HUES64 (cell line): ENCODE data around the gene TUT4.

ENCODE experiments used
- H3K27ac ChIP-seq: 2 replicates; pipeline ENCODE4 v1.7.0; 2013; ENCODE audit warnings: low read depth, low read length, inconsistent platforms
- H3K27me3 ChIP-seq: 2 replicates; pipeline ENCODE4 v1.6.1; 2013; ENCODE audit warnings: mild to moderate bottlenecking, low read length; ENCODE audit not compliant: insufficient read depth
- H3K36me3 ChIP-seq: 2 replicates; pipeline ENCODE4 v1.6.1; 2013; ENCODE audit warnings: mild to moderate bottlenecking, low read length; ENCODE audit not compliant: insufficient read depth
- H3K4me1 ChIP-seq: 2 replicates; pipeline ENCODE4 v1.6.1; 2013; ENCODE audit warnings: mild to moderate bottlenecking, low read length, moderate library complexity; ENCODE audit not compliant: insufficient read depth
- H3K4me3 ChIP-seq: 2 replicates; pipeline ENCODE4 v1.5.1; 2013; ENCODE audit warnings: mild to moderate bottlenecking, low read length, moderate library complexity
- H3K9ac ChIP-seq: 2 replicates; pipeline ENCODE4 v1.6.1; 2013; ENCODE audit warnings: mild to moderate bottlenecking, low read depth, low read length
- H3K9me3 ChIP-seq: 2 replicates; pipeline ENCODE4 v1.6.1; 2013; ENCODE audit warnings: low read depth, low read length; ENCODE audit not compliant: insufficient read depth
- WGBS: fragments of 150-250, 120-280 bp; methylation state at CpG from one replicate; pipeline ENCODE4 v1.1.7; 2013; ENCODE audit warnings: missing lambda C conversion rate; 5-methylcytosine and 5-hydroxymethylcytosine counted together

TUT4 gene

GRCh38 chr1:52402860-52403240 lies 150.0 kb downstream of the TUT4 start:
- 100% methylated on average over 1 of the region's 3 CpGs for WGBS
- no peaks in the 10 kb centered on the region for H3K27me3 ChIP-seq
- peaks cover 49% of the 10 kb centered on the region for H3K36me3 ChIP-seq
- H3K27ac ChIP-seq, result no peak overlapping the region
- H3K4me3 ChIP-seq, result peak overlapping the region; percentile 96
- peaks cover 11% of the 10 kb centered on the region; the same call in 1 of the 2 replicates for H3K4me1 ChIP-seq
- H3K9ac ChIP-seq, result peak overlapping the region; percentile 97; the same call in 1 of the 2 replicates
- H3K9me3 ChIP-seq, result no peaks in the 10 kb centered on the region

- Histone ChIP-seq H3K4me1 (peaks cover 6% of the 10 kb centered on the region; the same call in 1 of the 2 replicates), H3K4me3 (no peak overlapping the region), H3K27me3 (no peaks in the 10 kb centered on the region), H3K36me3 (peaks cover 63% of the 10 kb centered on the region), H3K9me3 (no peaks in the 10 kb centered on the region), H3K9ac (no peak overlapping the region), H3K27ac (no peak overlapping the region)
- WGBS, result 91% methylated on average over 5 of the region's 6 CpGs
Measured at GRCh38 chr1:52400131-52400530, 152.8 kb downstream of the TUT4 start.

- Histone ChIP-seq H3K9me3 (no peaks in the 10 kb centered on the region), H3K27ac (no peak overlapping the region), H3K36me3 (peaks cover 68% of the 10 kb centered on the region), H3K4me3 (no peak overlapping the region), H3K27me3 (no peaks in the 10 kb centered on the region), H3K4me1 (peaks cover 6% of the 10 kb centered on the region; the same call in 1 of the 2 replicates), H3K9ac (no peak overlapping the region)
- WGBS, result 96% methylated on average over 3 of the region's 3 CpGs
Measured at GRCh38 chr1:52399629-52400028, 153.3 kb downstream of the TUT4 start.

- Histone ChIP-seq H3K4me1 (no peaks in the 10 kb centered on the region), H3K36me3 (peaks cover 91% of the 10 kb centered on the region), H3K9ac (no peak overlapping the region), H3K27ac (no peak overlapping the region), H3K9me3 (no peaks in the 10 kb centered on the region), H3K4me3 (no peak overlapping the region), H3K27me3 (no peaks in the 10 kb centered on the region)
- WGBS, result 95% methylated on average over 5 of the region's 5 CpGs
Measured at GRCh38 chr1:52393174-52393573, 159.7 kb downstream of the TUT4 start.

- WGBS, result 90% methylated on average over 5 of the region's 5 CpGs
- H3K9ac ChIP-seq, result no peak overlapping the region
- H3K36me3 ChIP-seq, result peaks cover 95% of the 10 kb centered on the region
- no peaks in the 10 kb centered on the region for H3K9me3 ChIP-seq
- no peaks in the 10 kb centered on the region for H3K4me1 ChIP-seq
- H3K27me3 ChIP-seq, result no peaks in the 10 kb centered on the region
- H3K4me3 ChIP-seq, result no peak overlapping the region
- H3K27ac ChIP-seq, result no peak overlapping the region
Measured at GRCh38 chr1:52386458-52386857, 166.4 kb downstream of the TUT4 start.

- H3K27me3 ChIP-seq, result no peaks in the 10 kb centered on the region
- H3K9ac ChIP-seq, result no peak overlapping the region
- no peaks in the 10 kb centered on the region for H3K9me3 ChIP-seq
- peaks cover 99% of the 10 kb centered on the region for H3K36me3 ChIP-seq
- WGBS, result 93% methylated on average over 3 of the region's 3 CpGs
- no peak overlapping the region for H3K27ac ChIP-seq
- no peak overlapping the region for H3K4me3 ChIP-seq
- H3K4me1 ChIP-seq, result no peaks in the 10 kb centered on the region
Measured at GRCh38 chr1:52385376-52385775, 167.5 kb downstream of the TUT4 start.
